NCI-H2081 treated with DMSO at 0.1 percent for 48 hours (cell line): ENCODE data around the gene OSBPL6.

Source experiments
- DNase-seq: peaks from one replicate; lab custom pipeline; 2025; lab: John Stamatoyannopoulos, UW

Gene OSBPL6

DNA sequence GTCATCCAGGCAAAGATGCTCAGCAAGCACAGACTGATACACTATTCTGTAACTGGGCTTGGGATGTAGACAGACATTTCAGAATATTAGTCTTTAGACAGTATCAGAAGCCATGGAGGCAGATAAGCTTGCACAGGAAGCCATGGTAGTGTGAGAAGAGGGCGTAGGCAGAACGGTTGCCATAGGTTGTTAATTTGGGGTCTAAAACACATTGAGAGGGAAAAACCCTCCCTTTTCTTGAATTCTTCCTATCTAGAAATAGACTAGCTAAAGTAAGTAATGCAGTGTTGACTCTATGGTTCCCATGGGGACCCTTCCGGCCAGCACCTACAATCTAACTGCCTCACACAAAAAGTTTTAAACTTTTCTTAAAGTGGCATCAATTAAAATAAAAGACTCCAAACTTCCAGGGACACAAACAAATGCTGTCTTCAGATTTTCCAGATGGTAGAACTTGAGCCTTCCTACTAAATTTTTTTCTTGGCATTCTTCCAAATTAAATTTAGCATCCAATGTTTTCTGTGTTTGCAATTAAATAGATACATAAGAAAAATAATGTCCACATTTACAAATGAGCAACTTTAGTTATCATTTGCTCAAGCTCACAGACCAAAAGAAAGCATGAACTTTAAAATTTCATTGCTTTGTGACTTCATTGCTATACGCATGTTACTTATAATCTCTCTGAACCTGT is 254.8 kb downstream of the OSBPL6 start:
- no peak for DNase-seq

DNA sequence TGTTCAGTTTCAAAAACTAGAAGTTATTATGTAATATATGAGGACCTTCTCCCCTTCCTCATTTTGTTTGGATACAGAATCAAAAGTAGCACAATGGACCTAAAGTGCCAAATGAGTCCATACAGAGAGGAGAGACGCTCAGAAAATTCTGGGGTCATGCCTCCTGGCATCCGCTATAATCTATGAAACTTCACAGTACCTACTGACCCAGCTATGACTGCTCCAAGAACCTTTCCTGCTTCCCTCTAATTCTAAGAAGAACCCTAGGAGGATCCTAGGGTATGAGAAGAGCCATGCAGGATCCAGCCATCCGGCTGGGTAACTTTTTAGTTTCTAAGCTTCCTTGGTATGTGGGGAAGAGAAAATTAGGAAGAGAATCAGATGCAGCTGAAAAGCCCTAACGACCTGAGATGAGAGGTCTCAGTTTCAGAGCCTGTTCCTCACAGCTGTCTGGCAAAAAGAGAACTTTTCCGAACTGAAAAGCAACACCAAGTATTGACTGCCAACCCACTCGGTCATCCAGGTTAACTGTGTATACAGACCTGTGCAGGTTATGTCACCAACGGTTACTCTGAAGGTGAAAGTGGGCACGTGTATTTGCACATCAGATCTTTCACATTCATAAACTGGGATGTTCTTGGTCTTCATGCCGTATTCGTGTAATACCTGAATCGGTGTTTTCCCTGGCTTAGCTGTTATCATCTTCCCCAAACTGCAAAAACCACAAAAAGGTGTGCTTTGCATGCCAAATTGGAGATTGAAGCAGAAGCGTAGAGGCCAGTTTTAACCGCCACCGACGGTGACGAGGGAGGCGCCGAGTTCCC is 255.6 kb downstream of the OSBPL6 start:
- no peak for DNase-seq

DNA sequence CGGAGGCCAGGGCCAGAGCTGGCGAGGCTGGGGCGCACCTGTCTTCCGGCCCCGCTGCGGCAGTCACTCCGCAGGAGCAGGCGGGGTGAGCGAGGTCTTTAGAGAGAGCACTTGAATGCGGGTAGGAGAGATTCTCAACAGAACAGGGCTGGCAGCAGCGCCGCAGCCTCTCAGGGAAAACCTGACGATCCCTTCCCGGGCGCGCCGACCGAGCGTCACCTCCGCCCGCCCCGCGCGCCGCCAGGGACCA is 256.1 kb downstream of the OSBPL6 start:
- DNase-seq = no peak

DNA sequence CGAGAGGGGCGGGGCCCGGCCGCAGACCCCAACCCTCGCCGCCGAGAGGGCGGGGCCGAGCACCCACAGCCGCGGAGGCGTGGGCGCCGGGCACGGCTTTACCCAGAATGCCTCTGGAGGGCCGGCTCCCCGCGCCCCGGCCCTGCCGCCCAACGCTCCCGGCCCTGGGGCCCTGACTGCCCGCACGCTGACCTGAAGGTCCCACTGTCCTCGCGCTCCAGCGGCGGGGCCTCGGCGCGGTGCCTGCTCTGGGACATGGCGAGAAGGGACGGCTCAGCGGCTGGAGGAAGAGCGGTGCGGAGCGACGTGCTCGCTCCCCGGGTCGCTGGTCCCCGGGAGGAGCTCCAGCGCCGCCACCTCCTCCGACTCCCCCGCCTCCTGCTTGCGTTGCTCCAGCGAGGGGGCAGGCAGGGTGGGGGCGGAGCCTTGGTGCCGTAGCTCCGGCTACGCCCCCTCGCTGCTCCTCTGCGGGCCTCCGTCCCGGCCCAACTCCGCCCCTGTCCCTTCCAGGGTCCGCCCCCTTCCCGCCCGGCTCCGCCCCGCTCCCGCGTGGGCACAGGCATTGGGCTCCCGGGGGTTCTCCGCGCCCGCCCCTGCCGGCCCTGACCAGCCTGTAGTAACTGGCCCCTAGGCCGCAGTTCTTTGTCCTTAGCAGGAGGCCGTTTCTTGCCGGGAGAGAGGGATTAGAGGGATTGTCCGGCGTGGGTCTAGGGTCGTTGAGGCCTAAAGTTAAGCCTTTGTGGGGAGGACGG is 256.6 kb downstream of the OSBPL6 start, which contains the start of the genes PJVK and PRKRA:
PJVK (plus strand) TSS at position 605 of the 752 bp plus-strand sequence. CDS start 2,032 bp downstream, outside the sequence.
PRKRA (minus strand) TSS at position 402 of the 752 bp plus-strand sequence; CDS start at position 257, 145 bp downstream.
- peak; percentile 85 for DNase-seq

DNA sequence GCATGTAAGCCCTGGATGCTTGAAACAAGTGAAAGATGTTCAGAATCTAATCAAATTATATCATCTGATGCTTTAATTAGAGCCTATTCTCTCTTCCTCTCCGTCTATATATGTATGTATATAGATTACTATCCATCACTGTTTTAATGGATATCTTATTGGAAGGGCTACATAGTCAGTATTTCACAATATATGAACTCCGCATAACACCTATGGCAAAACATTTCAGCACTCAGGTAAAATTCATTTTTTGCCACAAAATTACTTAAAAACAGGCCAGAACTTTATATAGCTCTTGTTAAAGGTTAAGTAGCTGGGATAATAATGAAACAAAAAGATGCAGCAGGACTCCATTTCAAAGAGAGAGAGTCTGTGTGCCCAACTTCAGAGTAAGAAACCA is 258.0 kb downstream of the OSBPL6 start:
- DNase-seq = no peak
